ENCODE measurements around the gene NPSR1.

Gene NPSR1

DNA sequence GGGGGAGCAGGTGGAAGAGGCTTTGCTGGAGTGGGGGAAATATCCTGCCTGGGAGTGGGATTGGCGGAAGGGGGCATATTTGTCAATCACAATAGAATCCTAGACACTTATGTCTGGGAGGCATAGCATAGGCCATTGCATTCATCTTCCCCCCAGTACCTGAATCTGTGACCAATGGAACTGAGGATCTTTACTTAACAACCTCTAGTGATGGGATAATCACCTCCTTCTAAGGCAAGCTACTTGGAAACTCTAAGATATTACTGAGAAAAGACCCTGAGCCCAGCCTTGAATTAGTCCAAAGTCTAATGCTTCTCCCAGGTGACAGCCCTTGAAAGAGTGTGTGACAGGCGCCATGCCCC, 90.7 kb downstream of the NPSR1 start:
- Histone ChIP-seq H3K4me1 (ENCODE audit: insufficient read depth, low read length) (no peaks in the 10 kb centered on the region), H3K27me3 (ENCODE audit: insufficient read depth, low read length) (no peaks in the 10 kb centered on the region), H3K9ac (ENCODE audit: low read depth, low read length) (no peak overlapping the region), H3K4me3 (ENCODE audit: low read length) (no peak overlapping the region), H3K9me3 (ENCODE audit: insufficient read depth, low read depth, low read length) (no peaks in the 10 kb centered on the region), H3K36me3 (ENCODE audit: insufficient read depth, low read length) (no peaks in the 10 kb centered on the region), H3K27ac (ENCODE audit: low read depth, low read length) (no peak overlapping the region)
- 88% methylated on average over 1 of the region's 2 CpGs for WGBS

DNA sequence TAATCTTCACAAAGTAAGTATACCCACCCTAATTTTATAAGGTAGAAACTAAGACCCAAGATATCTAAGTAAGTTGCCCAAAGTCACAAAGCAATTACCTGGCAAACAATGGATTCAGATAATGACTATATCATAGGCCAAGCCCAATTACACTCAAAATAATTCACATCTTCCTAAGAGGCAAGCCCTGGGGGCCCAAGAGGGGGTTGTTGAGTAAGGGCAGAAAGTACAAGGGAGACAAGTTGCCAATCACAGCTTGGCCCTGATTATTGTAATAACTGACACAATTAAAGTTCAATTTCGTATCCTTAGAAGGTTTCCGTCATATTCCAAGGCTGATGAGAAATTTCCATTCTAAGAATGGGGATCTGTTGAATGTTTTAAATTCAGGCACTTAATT, 91.4 kb downstream of the NPSR1 start:
- no peak overlapping the region for H3K4me3 ChIP-seq (ENCODE audit: low read length)
- no peak overlapping the region for H3K9ac ChIP-seq (ENCODE audit: low read depth, low read length)
- H3K27ac ChIP-seq (ENCODE audit: low read depth, low read length), result no peak overlapping the region

DNA sequence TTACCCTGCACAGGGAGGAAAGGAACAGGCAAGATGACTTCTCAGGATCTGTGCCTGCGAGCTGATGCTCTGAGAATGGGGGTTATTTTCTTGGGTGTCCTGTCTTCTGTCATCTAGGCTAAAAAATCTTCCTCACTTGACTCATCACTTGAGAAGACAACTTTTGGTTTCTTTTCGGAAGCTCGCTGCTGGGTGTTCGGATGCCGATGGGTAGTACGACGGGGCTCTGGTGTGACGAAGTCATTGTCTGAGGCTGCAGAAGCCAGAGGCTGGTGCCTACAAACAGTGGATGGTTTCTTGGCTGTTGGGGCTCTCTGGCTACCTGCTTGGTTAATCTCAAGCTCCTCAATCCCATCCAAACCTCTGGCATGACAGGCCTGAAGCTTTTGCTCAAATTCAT, 92.2 kb downstream of the NPSR1 start:
- H3K27ac ChIP-seq (ENCODE audit: low read depth, low read length), result no peak overlapping the region
- no peak overlapping the region for H3K9ac ChIP-seq (ENCODE audit: low read depth, low read length)
- H3K9me3 ChIP-seq (ENCODE audit: insufficient read depth, low read depth, low read length), result no peaks in the 10 kb centered on the region
- H3K4me3 ChIP-seq (ENCODE audit: low read length), result no peak overlapping the region
- H3K4me1 ChIP-seq (ENCODE audit: insufficient read depth, low read length), result no peaks in the 10 kb centered on the region
- WGBS, result 94% methylated on average over 8 of the region's 8 CpGs
- no peaks in the 10 kb centered on the region for H3K27me3 ChIP-seq (ENCODE audit: insufficient read depth, low read length)
- no peaks in the 10 kb centered on the region for H3K36me3 ChIP-seq (ENCODE audit: insufficient read depth, low read length)

More for the DNA sequence above, 91.4 kb downstream of the NPSR1 start:
- 95% methylated on average over 2 of the region's 2 CpGs for WGBS
- Histone ChIP-seq H3K4me1 (ENCODE audit: insufficient read depth, low read length) (no peaks in the 10 kb centered on the region), H3K36me3 (ENCODE audit: insufficient read depth, low read length) (no peaks in the 10 kb centered on the region), H3K27me3 (ENCODE audit: insufficient read depth, low read length) (no peaks in the 10 kb centered on the region), H3K9me3 (ENCODE audit: insufficient read depth, low read depth, low read length) (no peaks in the 10 kb centered on the region)

DNA sequence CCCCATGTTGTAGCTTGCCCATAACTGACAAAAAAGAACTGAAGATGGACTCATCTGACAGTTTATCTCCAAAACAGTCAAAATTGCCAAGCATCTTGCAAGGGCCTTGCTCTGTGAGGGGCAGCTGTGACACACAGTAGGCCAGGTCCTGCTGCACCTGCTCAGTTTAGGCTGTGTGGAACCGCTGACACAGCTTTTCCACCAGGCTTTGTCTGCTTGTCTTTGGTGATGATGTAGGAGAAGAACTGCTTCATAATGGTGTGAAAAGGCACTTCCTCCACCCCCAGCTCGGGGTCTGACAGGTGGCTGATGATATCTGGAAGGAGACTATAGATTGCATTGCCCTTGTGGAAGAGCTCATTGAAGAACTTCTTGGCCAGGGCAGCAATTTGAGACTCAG, 92.6 kb downstream of the NPSR1 start:
- Histone ChIP-seq H3K27me3 (ENCODE audit: insufficient read depth, low read length) (no peaks in the 10 kb centered on the region), H3K9ac (ENCODE audit: low read depth, low read length) (no peak overlapping the region), H3K9me3 (ENCODE audit: insufficient read depth, low read depth, low read length) (no peaks in the 10 kb centered on the region), H3K4me3 (ENCODE audit: low read length) (no peak overlapping the region), H3K36me3 (ENCODE audit: insufficient read depth, low read length) (no peaks in the 10 kb centered on the region), H3K27ac (ENCODE audit: low read depth, low read length) (no peak overlapping the region), H3K4me1 (ENCODE audit: insufficient read depth, low read length) (no peaks in the 10 kb centered on the region)
- 93% methylated on average over 2 of the region's 2 CpGs for WGBS

DNA sequence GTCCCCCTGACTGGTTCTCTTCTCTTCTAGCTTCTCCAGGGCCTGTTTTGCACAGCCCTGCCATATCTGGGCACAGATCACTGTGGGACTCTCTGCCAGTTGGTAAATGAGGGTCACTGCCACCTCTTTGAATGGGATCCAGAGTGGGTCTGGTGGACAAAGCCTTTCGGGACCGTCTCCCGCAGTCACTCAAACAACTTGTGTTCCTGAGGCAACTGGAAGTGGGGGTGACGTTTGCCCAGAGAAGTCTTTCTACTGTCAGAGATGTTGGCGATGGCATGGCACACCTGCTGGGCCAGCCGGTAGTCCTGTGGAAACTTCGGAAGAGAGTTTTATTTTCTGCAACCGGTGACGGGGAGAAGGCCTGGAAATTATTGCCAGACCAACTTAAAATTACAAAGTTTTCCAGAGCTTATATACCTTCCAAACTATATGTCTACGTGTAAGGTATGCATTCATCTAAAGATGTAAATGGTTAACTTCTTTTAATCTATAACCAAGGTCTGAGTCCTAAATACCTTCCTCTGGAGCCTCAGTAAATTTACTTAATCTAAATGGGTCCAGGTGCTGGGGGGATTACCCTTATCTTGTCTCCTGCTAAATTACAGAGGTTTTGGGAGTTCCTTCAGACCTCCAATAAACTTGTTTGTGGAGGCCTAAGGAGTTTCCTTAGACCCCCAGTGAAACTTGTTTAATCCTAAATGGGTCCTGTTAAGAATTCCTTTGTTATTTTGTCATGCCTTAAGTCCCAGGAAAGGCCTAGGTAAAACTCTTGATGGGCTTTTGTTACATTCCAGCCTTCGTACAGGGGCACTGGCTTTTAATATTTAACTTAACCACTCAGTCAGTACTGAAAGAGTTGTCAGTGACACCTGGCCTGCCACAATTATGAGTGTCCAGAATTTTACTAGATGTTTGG, 94.0 kb downstream of the NPSR1 start:
- Histone ChIP-seq H3K36me3 (ENCODE audit: insufficient read depth, low read length) (no peaks in the 10 kb centered on the region), H3K9ac (ENCODE audit: low read depth, low read length) (no peak overlapping the region), H3K4me1 (ENCODE audit: insufficient read depth, low read length) (no peaks in the 10 kb centered on the region), H3K27me3 (ENCODE audit: insufficient read depth, low read length) (no peaks in the 10 kb centered on the region), H3K9me3 (ENCODE audit: insufficient read depth, low read depth, low read length) (no peaks in the 10 kb centered on the region), H3K27ac (ENCODE audit: low read depth, low read length) (no peak overlapping the region), H3K4me3 (ENCODE audit: low read length) (no peak overlapping the region)
- 90% methylated on average over 10 of the region's 11 CpGs for WGBS

DNA sequence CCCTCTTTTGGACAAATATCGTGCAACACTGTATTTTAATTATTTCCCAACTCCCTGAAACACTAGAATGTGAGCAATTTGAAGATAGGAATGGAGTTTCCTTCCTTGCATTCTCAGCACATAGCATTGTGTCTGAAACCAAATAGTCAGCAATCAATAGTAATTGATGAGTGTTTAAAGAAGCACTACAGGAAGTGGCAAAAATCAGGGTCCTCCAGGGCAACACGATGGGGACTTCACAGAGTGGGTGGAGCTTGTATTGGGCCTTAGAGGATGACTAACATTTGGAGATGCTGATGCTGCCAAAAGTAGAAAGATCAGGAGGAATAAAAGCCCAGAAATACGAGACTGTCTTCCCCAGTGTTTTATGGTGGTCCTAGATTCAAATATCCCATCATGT, 94.9 kb downstream of the NPSR1 start:
- no peaks in the 10 kb centered on the region for H3K4me1 ChIP-seq (ENCODE audit: insufficient read depth, low read length)
- WGBS, result 89% methylated on average over 3 of the region's 3 CpGs
- no peaks in the 10 kb centered on the region for H3K9me3 ChIP-seq (ENCODE audit: insufficient read depth, low read depth, low read length)
- no peak overlapping the region for H3K4me3 ChIP-seq (ENCODE audit: low read length)
- peak overlapping the region; percentile 18; the same call in 1 of the 2 replicates for H3K27ac ChIP-seq (ENCODE audit: low read depth, low read length)
- no peaks in the 10 kb centered on the region for H3K27me3 ChIP-seq (ENCODE audit: insufficient read depth, low read length)
- no peaks in the 10 kb centered on the region for H3K36me3 ChIP-seq (ENCODE audit: insufficient read depth, low read length)
- no peak overlapping the region for H3K9ac ChIP-seq (ENCODE audit: low read depth, low read length)

DNA sequence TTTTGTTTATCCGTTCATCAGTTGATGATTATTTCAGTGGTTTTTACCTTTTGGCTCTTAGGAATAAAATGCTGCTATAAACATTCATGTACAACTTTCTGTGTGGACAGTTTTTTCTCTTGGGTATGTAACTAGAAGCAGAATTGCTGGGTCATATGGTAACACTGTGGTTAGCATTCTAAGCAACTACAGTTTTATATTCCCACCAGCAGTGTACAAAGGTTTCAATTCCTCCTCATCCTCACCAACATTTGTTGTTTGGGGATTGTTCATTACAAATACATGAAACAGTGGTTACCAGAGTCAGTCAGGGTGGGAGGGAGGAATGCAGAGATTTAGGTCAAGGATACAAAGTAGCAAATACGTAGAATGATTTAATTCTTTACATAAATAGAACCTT, 97.0 kb downstream of the NPSR1 start:
- H3K27me3 ChIP-seq (ENCODE audit: insufficient read depth, low read length), result no peaks in the 10 kb centered on the region
- H3K36me3 ChIP-seq (ENCODE audit: insufficient read depth, low read length), result no peaks in the 10 kb centered on the region
- H3K27ac ChIP-seq (ENCODE audit: low read depth, low read length), result no peak overlapping the region
- no peak overlapping the region for H3K4me3 ChIP-seq (ENCODE audit: low read length)
- H3K9me3 ChIP-seq (ENCODE audit: insufficient read depth, low read depth, low read length), result no peaks in the 10 kb centered on the region
- 100% methylated on average over 2 of the region's 2 CpGs for WGBS
- no peak overlapping the region for H3K9ac ChIP-seq (ENCODE audit: low read depth, low read length)
- no peaks in the 10 kb centered on the region for H3K4me1 ChIP-seq (ENCODE audit: insufficient read depth, low read length)

DNA sequence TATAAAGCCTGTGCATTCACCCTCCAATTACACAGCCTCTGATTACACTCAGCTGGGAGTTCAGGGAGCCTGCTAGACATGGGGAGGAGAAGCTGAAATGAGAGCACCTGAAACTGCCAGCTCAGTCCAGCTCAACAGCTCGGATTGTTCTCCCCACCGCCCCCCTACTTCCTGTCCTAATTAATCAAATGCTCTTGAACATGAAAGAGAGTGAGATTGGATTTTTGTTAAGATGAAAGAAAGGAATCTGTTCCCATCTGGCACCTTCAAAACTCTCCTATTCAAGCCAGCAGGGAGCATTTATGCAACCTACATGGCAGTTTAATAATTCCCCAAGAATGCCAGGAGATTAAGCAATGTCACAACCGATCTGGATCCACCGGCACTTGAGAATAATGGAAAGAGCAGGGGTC, 98.0 kb downstream of the NPSR1 start:
- no peak overlapping the region for H3K27ac ChIP-seq (ENCODE audit: low read depth, low read length)
- no peaks in the 10 kb centered on the region for H3K36me3 ChIP-seq (ENCODE audit: insufficient read depth, low read length)
- no peak overlapping the region for H3K9ac ChIP-seq (ENCODE audit: low read depth, low read length)
- 87% methylated on average over 2 of the region's 4 CpGs for WGBS
- H3K4me3 ChIP-seq (ENCODE audit: low read length), result no peak overlapping the region
- H3K4me1 ChIP-seq (ENCODE audit: insufficient read depth, low read length), result no peaks in the 10 kb centered on the region
- H3K9me3 ChIP-seq (ENCODE audit: insufficient read depth, low read depth, low read length), result no peaks in the 10 kb centered on the region
- no peaks in the 10 kb centered on the region for H3K27me3 ChIP-seq (ENCODE audit: insufficient read depth, low read length)

DNA sequence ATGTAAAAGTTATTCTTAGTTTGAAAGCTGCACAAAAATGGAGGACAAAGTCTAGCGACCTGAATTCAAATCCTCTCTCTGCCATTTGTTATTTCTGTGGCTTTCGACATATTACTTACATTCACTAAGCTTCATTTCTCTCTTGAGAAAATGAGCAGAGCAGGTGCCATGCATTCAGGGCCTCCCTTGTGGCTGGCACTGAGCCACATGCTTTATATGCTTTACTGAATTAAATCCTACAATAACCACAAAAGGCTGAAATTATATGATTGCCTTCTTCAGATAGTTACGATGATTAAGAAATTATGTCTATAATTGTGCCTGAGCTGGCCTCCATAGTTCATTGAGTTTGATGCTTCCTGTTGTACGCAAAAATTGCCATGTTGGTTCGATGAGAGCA, 98.7 kb downstream of the NPSR1 start:
- H3K4me1 ChIP-seq (ENCODE audit: insufficient read depth, low read length), result no peaks in the 10 kb centered on the region
- no peaks in the 10 kb centered on the region for H3K36me3 ChIP-seq (ENCODE audit: insufficient read depth, low read length)
- 99% methylated on average over 5 of the region's 5 CpGs for WGBS
- no peaks in the 10 kb centered on the region for H3K27me3 ChIP-seq (ENCODE audit: insufficient read depth, low read length)
- H3K27ac ChIP-seq (ENCODE audit: low read depth, low read length), result no peak overlapping the region
- no peaks in the 10 kb centered on the region for H3K9me3 ChIP-seq (ENCODE audit: insufficient read depth, low read depth, low read length)
- no peak overlapping the region for H3K4me3 ChIP-seq (ENCODE audit: low read length)
- no peak overlapping the region for H3K9ac ChIP-seq (ENCODE audit: low read depth, low read length)

DNA sequence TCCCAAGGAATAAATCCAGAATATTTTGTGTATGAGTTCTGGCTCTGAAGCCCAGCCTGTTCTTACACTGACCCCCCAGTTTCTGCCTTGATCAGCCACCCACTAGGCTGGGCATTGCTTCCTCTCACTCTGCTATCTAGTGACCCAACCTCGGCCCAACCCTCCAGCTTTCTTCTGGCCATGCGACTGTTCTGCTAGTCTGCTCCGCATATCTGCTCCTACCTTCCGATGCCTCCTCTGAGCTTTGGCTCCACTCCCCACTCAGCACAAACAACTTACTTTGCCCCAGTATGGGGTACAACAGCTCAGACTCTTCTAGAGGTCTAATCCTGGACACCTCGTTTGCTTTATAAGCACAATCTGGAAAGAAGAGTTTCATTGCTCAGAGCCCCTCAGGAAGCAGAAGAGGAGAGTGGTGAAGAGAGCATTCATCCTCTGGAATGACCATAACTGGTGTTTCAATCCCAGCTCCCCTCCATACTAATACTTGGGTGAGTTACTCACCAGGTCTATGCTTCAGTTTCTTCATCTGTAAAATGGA, 99.6 kb downstream of the NPSR1 start:
- Histone ChIP-seq H3K27ac (ENCODE audit: low read depth, low read length) (no peak overlapping the region), H3K27me3 (ENCODE audit: insufficient read depth, low read length) (no peaks in the 10 kb centered on the region), H3K9ac (ENCODE audit: low read depth, low read length) (no peak overlapping the region), H3K4me1 (ENCODE audit: insufficient read depth, low read length) (no peaks in the 10 kb centered on the region), H3K9me3 (ENCODE audit: insufficient read depth, low read depth, low read length) (no peaks in the 10 kb centered on the region), H3K4me3 (ENCODE audit: low read length) (no peak overlapping the region), H3K36me3 (ENCODE audit: insufficient read depth, low read length) (no peaks in the 10 kb centered on the region)
- 93% methylated on average over 5 of the region's 5 CpGs for WGBS

DNA sequence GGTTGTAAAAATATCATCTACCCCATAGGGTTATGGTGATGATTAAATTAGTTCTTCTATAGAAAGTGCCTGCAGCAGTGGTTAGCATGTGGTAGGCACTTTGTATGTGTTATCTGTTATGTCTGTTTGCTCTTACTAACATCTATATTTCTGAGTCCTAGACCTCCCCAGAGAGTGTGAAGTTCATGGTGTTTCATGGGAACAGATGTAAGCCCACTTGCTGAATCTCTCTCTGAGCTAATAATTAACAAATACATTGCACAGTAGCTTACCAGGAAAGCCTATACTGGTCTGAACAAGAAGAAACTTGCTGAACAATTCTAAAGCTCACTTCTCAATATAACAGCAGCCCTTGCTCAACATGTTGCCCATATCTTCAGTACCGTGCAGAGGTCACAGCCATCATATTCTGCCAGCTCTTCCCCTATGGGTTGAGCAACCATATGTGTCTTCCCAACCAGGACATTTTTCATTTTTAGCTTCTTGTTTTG, 100.1 kb downstream of the NPSR1 start:
- Histone ChIP-seq H3K27me3 (ENCODE audit: insufficient read depth, low read length) (no peaks in the 10 kb centered on the region), H3K4me3 (ENCODE audit: low read length) (no peak overlapping the region), H3K36me3 (ENCODE audit: insufficient read depth, low read length) (no peaks in the 10 kb centered on the region), H3K9ac (ENCODE audit: low read depth, low read length) (no peak overlapping the region), H3K9me3 (ENCODE audit: insufficient read depth, low read depth, low read length) (no peaks in the 10 kb centered on the region), H3K4me1 (ENCODE audit: insufficient read depth, low read length) (no peaks in the 10 kb centered on the region), H3K27ac (ENCODE audit: low read depth, low read length) (no peak overlapping the region)
- 94% methylated on average over 1 of the region's 1 CpG for WGBS

Data from HUES64 (cell line).